Measurements from ENCODE around the gene CEP112. TPM values are rescaled to one million over a fixed set of nuclear protein-coding genes. Genes with fewer than 3 reads are reported as not detected.

Gene CEP112
- total RNA-seq, 1 experiment from 2014 or later, result 6.1 TPM

DNA sequence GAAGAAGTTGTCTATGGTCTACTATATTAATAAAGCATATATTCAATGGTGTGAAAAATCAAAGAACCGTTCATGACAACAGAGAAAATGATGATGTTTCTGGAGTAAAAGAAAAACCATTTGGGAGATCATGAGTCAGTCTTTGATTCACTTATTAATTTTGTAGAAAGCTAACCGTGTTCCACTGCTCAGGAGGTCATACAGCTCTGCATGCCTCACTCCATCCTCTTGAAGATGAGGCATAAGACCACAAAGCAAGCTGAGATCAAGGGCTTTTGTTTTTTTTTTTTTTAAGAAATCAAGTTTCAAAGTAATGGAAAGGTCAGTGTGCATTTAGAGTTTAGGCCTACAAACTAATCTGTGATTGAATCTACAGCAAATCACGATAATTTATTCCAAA is 206.4 kb downstream of the CEP112 start:
- no peak overlapping the region for H3K27ac Mint-ChIP-seq
- no peak for ATAC-seq
- H3K36me3 Mint-ChIP-seq, result peaks cover 6% of the 10 kb centered on the region
- CTCF ChIA-PET, result interaction anchor here (1.0 to 1.4 kb wide), 2 partner anchors 691 to 754 kb away, joined by 3 to 5 read pairs; no protein-coding TSS in a partner anchor
- POLR2A ChIA-PET, result no interaction called here
- TF ChIP-seq, protein P1, sequence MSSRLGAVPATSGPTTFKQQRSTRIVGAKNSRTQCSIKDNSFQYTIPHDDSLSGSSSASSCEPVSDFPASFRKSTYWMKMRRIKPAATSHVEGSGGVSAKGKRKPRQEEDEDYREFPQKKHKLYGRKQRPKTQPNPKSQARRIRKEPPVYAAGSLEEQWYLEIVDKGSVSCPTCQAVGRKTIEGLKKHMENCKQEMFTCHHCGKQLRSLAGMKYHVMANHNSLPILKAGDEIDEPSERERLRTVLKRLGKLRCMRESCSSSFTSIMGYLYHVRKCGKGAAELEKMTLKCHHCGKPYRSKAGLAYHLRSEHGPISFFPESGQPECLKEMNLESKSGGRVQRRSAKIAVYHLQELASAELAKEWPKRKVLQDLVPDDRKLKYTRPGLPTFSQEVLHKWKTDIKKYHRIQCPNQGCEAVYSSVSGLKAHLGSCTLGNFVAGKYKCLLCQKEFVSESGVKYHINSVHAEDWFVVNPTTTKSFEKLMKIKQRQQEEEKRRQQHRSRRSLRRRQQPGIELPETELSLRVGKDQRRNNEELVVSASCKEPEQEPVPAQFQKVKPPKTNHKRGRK (CRISPR knock-in tag; IDR thresholded peaks at IDR 0.05; ENCODE audit: borderline replicate concordance), result no peak
- TF ChIP-seq GABPB1 (CRISPR knock-in tag; IDR thresholded peaks at IDR 0.05) (no peak), ZNF423 (CRISPR knock-in tag; IDR thresholded peaks at IDR 0.05) (no peak), JAZF1 (CRISPR knock-in tag; IDR thresholded peaks at IDR 0.05) (no peak), HMGA2 (CRISPR knock-in tag; IDR thresholded peaks at IDR 0.05) (no peak), IRF2 (CRISPR knock-in tag; IDR thresholded peaks at IDR 0.05; ENCODE audit: borderline replicate concordance, low read depth) (no peak), GRHL2 (CRISPR knock-in tag; IDR thresholded peaks at IDR 0.05; ENCODE audit: insufficient replicate concordance, severe bottlenecking) (no peak), FOXP1 (CRISPR knock-in tag; IDR thresholded peaks at IDR 0.05; ENCODE audit: borderline replicate concordance) (no peak), MXD4 (CRISPR knock-in tag; IDR thresholded peaks at IDR 0.05; ENCODE audit: borderline replicate concordance) (no peak), ESRRA (CRISPR knock-in tag; IDR thresholded peaks at IDR 0.05; ENCODE audit: borderline replicate concordance) (no peak), GTF2I (CRISPR knock-in tag; conservative IDR thresholded peaks at IDR 0.05) (no peak), CREB1 (CRISPR knock-in tag; IDR thresholded peaks at IDR 0.05) (no peak), NFATC4 (CRISPR knock-in tag; IDR thresholded peaks at IDR 0.05) (no peak), JUN (CRISPR knock-in tag; IDR thresholded peaks at IDR 0.05) (no peak)
- TF ChIP-seq, protein P2, sequence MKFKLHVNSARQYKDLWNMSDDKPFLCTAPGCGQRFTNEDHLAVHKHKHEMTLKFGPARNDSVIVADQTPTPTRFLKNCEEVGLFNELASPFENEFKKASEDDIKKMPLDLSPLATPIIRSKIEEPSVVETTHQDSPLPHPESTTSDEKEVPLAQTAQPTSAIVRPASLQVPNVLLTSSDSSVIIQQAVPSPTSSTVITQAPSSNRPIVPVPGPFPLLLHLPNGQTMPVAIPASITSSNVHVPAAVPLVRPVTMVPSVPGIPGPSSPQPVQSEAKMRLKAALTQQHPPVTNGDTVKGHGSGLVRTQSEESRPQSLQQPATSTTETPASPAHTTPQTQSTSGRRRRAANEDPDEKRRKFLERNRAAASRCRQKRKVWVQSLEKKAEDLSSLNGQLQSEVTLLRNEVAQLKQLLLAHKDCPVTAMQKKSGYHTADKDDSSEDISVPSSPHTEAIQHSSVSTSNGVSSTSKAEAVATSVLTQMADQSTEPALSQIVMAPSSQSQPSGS (CRISPR knock-in tag; IDR thresholded peaks at IDR 0.05; ENCODE audit: borderline replicate concordance, low read depth), result no peak
- TF ChIP-seq, protein P3, sequence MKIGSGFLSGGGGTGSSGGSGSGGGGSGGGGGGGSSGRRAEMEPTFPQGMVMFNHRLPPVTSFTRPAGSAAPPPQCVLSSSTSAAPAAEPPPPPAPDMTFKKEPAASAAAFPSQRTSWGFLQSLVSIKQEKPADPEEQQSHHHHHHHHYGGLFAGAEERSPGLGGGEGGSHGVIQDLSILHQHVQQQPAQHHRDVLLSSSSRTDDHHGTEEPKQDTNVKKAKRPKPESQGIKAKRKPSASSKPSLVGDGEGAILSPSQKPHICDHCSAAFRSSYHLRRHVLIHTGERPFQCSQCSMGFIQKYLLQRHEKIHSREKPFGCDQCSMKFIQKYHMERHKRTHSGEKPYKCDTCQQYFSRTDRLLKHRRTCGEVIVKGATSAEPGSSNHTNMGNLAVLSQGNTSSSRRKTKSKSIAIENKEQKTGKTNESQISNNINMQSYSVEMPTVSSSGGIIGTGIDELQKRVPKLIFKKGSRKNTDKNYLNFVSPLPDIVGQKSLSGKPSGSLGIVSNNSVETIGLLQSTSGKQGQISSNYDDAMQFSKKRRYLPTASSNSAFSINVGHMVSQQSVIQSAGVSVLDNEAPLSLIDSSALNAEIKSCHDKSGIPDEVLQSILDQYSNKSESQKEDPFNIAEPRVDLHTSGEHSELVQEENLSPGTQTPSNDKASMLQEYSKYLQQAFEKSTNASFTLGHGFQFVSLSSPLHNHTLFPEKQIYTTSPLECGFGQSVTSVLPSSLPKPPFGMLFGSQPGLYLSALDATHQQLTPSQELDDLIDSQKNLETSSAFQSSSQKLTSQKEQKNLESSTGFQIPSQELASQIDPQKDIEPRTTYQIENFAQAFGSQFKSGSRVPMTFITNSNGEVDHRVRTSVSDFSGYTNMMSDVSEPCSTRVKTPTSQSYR (CRISPR knock-in tag; IDR thresholded peaks at IDR 0.05), result no peak
- TF ChIP-seq, protein P4, sequence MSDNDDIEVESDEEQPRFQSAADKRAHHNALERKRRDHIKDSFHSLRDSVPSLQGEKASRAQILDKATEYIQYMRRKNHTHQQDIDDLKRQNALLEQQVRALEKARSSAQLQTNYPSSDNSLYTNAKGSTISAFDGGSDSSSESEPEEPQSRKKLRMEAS (CRISPR knock-in tag; IDR thresholded peaks at IDR 0.05), result no peak
- TF ChIP-seq, protein P5, sequence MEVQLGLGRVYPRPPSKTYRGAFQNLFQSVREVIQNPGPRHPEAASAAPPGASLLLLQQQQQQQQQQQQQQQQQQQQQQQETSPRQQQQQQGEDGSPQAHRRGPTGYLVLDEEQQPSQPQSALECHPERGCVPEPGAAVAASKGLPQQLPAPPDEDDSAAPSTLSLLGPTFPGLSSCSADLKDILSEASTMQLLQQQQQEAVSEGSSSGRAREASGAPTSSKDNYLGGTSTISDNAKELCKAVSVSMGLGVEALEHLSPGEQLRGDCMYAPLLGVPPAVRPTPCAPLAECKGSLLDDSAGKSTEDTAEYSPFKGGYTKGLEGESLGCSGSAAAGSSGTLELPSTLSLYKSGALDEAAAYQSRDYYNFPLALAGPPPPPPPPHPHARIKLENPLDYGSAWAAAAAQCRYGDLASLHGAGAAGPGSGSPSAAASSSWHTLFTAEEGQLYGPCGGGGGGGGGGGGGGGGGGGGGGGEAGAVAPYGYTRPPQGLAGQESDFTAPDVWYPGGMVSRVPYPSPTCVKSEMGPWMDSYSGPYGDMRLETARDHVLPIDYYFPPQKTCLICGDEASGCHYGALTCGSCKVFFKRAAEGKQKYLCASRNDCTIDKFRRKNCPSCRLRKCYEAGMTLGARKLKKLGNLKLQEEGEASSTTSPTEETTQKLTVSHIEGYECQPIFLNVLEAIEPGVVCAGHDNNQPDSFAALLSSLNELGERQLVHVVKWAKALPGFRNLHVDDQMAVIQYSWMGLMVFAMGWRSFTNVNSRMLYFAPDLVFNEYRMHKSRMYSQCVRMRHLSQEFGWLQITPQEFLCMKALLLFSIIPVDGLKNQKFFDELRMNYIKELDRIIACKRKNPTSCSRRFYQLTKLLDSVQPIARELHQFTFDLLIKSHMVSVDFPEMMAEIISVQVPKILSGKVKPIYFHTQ (CRISPR knock-in tag; IDR thresholded peaks at IDR 0.05), result no peak
- TF ChIP-seq, protein P6, sequence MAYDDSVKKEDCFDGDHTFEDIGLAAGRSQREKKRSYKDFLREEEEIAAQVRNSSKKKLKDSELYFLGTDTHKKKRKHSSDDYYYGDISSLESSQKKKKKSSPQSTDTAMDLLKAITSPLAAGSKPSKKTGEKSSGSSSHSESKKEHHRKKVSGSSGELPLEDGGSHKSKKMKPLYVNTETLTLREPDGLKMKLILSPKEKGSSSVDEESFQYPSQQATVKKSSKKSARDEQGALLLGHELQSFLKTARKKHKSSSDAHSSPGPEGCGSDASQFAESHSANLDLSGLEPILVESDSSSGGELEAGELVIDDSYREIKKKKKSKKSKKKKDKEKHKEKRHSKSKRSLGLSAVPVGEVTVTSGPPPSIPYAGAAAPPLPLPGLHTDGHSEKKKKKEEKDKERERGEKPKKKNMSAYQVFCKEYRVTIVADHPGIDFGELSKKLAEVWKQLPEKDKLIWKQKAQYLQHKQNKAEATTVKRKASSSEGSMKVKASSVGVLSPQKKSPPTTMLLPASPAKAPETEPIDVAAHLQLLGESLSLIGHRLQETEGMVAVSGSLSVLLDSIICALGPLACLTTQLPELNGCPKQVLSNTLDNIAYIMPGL (CRISPR knock-in tag; IDR thresholded peaks at IDR 0.05), result no peak
- TF ChIP-seq, protein P7, sequence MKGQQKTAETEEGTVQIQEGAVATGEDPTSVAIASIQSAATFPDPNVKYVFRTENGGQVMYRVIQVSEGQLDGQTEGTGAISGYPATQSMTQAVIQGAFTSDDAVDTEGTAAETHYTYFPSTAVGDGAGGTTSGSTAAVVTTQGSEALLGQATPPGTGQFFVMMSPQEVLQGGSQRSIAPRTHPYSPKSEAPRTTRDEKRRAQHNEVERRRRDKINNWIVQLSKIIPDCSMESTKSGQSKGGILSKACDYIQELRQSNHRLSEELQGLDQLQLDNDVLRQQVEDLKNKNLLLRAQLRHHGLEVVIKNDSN (CRISPR knock-in tag; IDR thresholded peaks at IDR 0.05), result no peak
- H3K9me3 Mint-ChIP-seq, result peaks cover 8% of the 10 kb centered on the region
- no peak for DNase-seq (ENCODE audit: low spot score)
- no peak overlapping the region for H3K4me3 Mint-ChIP-seq
- no peaks in the 10 kb centered on the region for H3K4me1 Mint-ChIP-seq
- no peaks in the 10 kb centered on the region for H3K27me3 Mint-ChIP-seq (ENCODE audit: low read depth)

Measured in WTC11 (cell line).